Motor neuron (in vitro differentiated cells): ENCODE measurements around the gene WDR19. TPM values are rescaled to one million over a fixed set of nuclear protein-coding genes. Genes with fewer than 3 reads are reported as not detected.
"Not testable (repeated sequence)": the region's sequence is repeated elsewhere in the genome, so short reads cannot be mapped to it uniquely, and the experiment has no call there.

Experiments
- ATAC-seq, 8 experiments: fragments of 200-7000 bp; cut with Tn5 transposase; replicated peaks in 6 of 8; 2 replicates each; pipeline ENCODE4 v1.8.0; 2021; ENCODE audit warnings: mild to moderate bottlenecking in 8 of 8, moderate library complexity in 8 of 8
- H3K27ac ChIP-seq, 2 donors: fragments of 250-450 bp; sonication (Bioruptor Pico); 2 replicates each; pipeline ENCODE4 v1.9.0; 2021; ENCODE audit warnings: antibody characterized with exemption in 2 of 2, mild to moderate bottlenecking in 2 of 2, moderate library complexity in 1 of 2
- H3K4me1 ChIP-seq, 2 donors: fragments of 250-450 bp; sonication (Bioruptor Pico); replicated peaks in 1 of 2; 2 replicates each; pipeline ENCODE4 v1.6.1; 2021; ENCODE audit warnings: antibody characterized with exemption in 2 of 2, mild to moderate bottlenecking in 2 of 2, moderate library complexity in 1 of 2
- H3K4me3 ChIP-seq, 5 donors: fragments of 250-450 bp; sonication (Bioruptor Pico); 2 replicates each; pipeline ENCODE4 v1.9.0; 2021; ENCODE audit warnings: antibody characterized with exemption in 5 of 5, mild to moderate bottlenecking in 5 of 5, moderate library complexity in 4 of 5
- WGBS, 10 experiments: fragments of 450-650 bp; shearing (Covaris generic); methylation state at CpG; one replicate each; pipeline ENCODE4 v1.0.0; 2022; 5-methylcytosine and 5-hydroxymethylcytosine counted together
- in situ Hi-C, 9 experiments: fragments of 400-800 bp; cut with MboI; loops; one replicate each; pipeline ENCODE4 v1.15.0; 2021; ENCODE audit warnings: low sequenced_read_pairs in 9 of 9, low pct_unique_long_range_greater_than_20kb in 2 of 9; ENCODE audit not compliant: unreplicated experiment in 9 of 9
- total RNA-seq, 8 experiments: library from RNA; unstranded; fragments of 300-600 nt; gene quantifications; 2 replicates each; pipeline versions ENCODE4 v1.2.3 to v1.2.4, GENCODE V29; 2022

The WDR19 gene
- total RNA-seq, 8 experiments from 2014 or later: 22.9 to 64.2 (median 33.8) TPM

- 78 to 100% (median 92%) methylated on average over 1 to 2 of the region's 2 CpGs for WGBS, 10 experiments
- no peak overlapping the region for H3K4me3 ChIP-seq
- no peak for ATAC-seq
- in situ Hi-C loops: no loop called here
- H3K27ac ChIP-seq: no peak overlapping the region
- no peaks in the 10 kb centered on the region for H3K4me1 ChIP-seq
Observed at GRCh38 chr4:39235696-39236095, 53.4 kb downstream of the WDR19 start.

DNA sequence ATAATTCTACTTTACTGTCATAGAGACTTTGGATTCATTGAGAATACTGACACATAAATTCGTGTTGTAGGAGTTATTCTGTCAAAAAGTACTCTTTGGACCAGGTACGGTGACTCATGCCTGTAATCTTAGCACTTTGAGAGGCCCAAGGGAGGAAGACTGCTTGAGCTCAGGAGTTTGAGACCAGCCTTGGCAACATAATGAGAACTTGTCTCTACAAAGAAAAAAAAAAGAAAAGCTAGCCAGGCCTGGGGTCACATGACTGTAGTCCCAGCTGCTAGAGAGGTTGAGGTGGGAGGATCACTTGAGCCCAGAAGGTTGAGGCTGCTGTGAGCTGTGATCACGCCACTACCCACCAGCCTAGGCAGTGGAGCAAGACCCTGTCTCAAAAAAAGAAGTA is 54.9 kb downstream of the WDR19 start:
- ATAC-seq: peak in 1 of 8 experiments; percentile 36

DNA sequence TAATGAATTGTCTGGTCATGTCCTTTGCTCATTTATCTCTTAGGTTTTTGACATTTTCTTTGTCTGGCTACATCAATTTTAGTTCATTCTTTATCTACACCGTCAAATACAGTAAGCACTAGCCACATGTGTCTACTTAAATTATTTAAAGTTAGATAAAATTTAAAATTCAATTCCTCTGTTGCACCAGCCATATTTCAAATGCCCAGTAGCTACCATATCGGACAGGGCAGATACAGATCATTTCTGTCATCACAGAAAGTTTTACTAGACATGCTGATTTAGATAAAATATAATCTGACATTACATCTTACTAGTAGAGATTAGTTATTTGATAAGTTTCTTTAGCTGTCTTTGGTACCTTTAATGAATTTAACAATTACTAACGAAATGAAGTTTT is 61.1 kb downstream of the WDR19 start:
- 83 to 100% (median 92%) methylated on average over 1 to 3 of the region's 3 CpGs for WGBS, 10 experiments
- in situ Hi-C loops: no loop called here
- no peak overlapping the region for H3K4me3 ChIP-seq

More for the DNA sequence above, 54.9 kb downstream of the WDR19 start:
- H3K4me3 ChIP-seq: no peak overlapping the region
- WGBS, 10 experiments: 33 to 94% (median 76%) methylated on average over 1 to 3 of the region's 3 CpGs; no CpG with 5 or more reads in 2 of the 10 experiments
- no peaks in the 10 kb centered on the region for H3K4me1 ChIP-seq
- no peak overlapping the region for H3K27ac ChIP-seq
- in situ Hi-C loops: no loop called here

DNA sequence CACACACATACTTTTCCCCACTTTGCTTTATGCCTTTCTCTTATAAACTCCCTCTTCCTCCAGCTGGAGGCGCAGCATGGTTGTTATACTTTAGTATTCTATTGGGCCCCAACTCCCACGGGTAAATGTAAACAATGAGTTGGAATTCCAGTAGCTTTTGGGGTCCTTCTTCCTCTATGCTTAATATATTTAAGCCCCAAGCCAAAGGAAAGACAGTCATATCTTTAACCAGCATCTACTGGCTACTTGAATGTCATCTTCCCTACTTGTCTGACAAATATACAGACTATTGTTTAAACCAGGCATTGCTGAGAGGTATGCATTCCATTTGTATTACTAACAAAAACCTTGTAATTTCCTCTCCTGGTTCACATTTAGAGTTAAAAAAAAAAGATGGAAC is 72.9 kb downstream of the WDR19 start:
- ATAC-seq: peak in 1 of 8 experiments; percentile 23
- no peak overlapping the region for H3K27ac ChIP-seq
- no peaks in the 10 kb centered on the region for H3K4me1 ChIP-seq
- WGBS, 10 experiments: 0 to 68% (median 50%) methylated on average over 1 to 2 of the region's 2 CpGs; no CpG with 5 or more reads in 2 of the 10 experiments
- in situ Hi-C loops: no loop called here
- H3K4me3 ChIP-seq: no peak overlapping the region

More for the DNA sequence above, 61.1 kb downstream of the WDR19 start:
- ATAC-seq: no peak
- no peak overlapping the region for H3K27ac ChIP-seq
- no peaks in the 10 kb centered on the region for H3K4me1 ChIP-seq

- H3K4me1 ChIP-seq: no peaks in the 10 kb centered on the region
- no peak overlapping the region for H3K27ac ChIP-seq
- WGBS, 10 experiments: 31 to 100% (median 81%) methylated on average over 1 to 5 of the region's 5 CpGs; no CpG with 5 or more reads in 1 of the 10 experiments
- ATAC-seq: no peak
- H3K4me3 ChIP-seq: no peak overlapping the region
- in situ Hi-C loops: no loop called here
Observed at GRCh38 chr4:39255871-39256270, 73.5 kb downstream of the WDR19 start.

- in situ Hi-C loops: no loop called here
- ATAC-seq: no peak
- WGBS, 10 experiments: 60 to 100% (median 80%) methylated on average over 1 to 2 of the region's 2 CpGs; no CpG with 5 or more reads in 6 of the 10 experiments
Observed at GRCh38 chr4:39256436-39256835, 74.1 kb downstream of the WDR19 start.

DNA sequence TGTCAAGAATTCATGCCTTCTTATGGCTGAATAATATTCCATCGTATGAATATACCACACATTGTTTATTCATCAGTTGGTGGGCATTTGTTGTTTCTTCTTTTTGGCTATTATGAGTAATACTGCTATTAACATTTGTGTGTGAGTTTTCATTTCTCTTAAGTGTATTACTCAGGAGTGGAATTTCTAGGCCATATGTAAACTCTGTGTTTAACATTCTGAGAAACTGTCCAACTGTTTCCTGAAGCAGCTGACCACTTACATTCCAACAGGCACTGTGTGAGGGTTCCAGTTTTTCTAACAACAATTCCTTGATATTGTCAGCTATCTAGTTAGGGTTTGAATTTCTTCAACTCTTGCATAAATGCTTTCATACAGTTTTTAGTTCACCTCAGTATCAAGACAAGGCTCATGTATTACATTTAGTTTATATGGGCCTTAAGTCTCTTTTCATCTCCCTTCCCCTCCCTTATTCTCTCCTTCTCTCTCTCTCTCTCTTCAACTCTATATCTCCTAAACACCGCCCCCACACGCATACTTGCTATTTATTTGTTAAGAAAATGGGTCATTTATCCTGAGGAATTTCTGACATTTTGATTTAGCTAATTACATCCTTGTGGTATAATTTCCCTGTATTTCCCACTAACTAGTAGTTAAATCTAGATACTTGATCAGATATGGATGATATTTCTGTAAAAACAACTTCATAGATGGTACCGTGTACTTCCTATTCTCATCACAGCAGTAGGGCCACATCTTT is 77.4 kb downstream of the WDR19 start:
- Histone ChIP-seq H3K27ac (no peak overlapping the region), H3K4me3 (no peak overlapping the region), H3K4me1 (no peaks in the 10 kb centered on the region)
- in situ Hi-C loops: no loop called here
- peak in 2 of 8 experiments; percentile 92 to 95 for ATAC-seq
- WGBS, 10 experiments: 77 to 100% (median 97%) methylated on average over 1 to 4 of the region's 4 CpGs

More at GRCh38 chr4:39256436-39256835, 74.1 kb downstream of the WDR19 start:
- no peak overlapping the region for H3K27ac ChIP-seq
- no peak overlapping the region for H3K4me3 ChIP-seq
- H3K4me1 ChIP-seq: no peaks in the 10 kb centered on the region

- no peak overlapping the region for H3K4me3 ChIP-seq
- H3K27ac ChIP-seq: no peak overlapping the region
- in situ Hi-C loops: no loop called here
- no peaks in the 10 kb centered on the region for H3K4me1 ChIP-seq
- 75 to 100% (median 100%) methylated on average over 1 of the region's 2 CpGs; no CpG with 5 or more reads in 7 of the 10 experiments for WGBS, 10 experiments
- ATAC-seq: no peak
Observed at GRCh38 chr4:39263895-39264294, 81.6 kb downstream of the WDR19 start.

GRCh38 chr4:39274503-39274902 is 92.2 kb downstream of the WDR19 start:
- 83 to 100% (median 100%) methylated on average over 1 to 4 of the region's 4 CpGs; no CpG with 5 or more reads in 1 of the 10 experiments for WGBS, 10 experiments

DNA sequence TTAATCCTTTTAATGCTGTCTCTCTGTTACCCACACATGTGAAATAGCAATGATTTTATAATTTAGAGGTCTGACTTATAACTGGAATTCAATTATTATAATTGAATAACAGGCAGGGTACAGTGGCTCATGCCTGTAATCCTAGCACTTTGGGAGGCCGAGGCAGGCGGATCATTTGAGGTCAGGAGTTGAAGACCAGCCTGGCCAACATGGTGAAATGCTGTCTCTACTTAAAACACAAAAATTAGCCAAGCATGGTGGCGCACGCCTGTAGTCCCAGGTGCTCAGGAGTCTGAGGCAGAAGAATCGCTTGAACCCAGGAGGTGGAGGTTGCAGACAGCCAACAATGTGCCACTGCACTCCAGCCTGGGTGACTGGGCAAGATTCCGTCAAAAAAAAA is 95.3 kb downstream of the WDR19 start:
- ATAC-seq, in situ Hi-C loops: not testable (repeated sequence)
- 71 to 100% (median 93%) methylated on average over 1 to 5 of the region's 6 CpGs; no CpG with 5 or more reads in 3 of the 10 experiments for WGBS, 10 experiments

More at GRCh38 chr4:39274503-39274902, 92.2 kb downstream of the WDR19 start:
- in situ Hi-C loops: no loop called here
- Histone ChIP-seq H3K4me3 (no peak overlapping the region), H3K4me1 (no peaks in the 10 kb centered on the region), H3K27ac (no peak overlapping the region)
- no peak for ATAC-seq

GRCh38 chr4:39278476-39278875 is 96.1 kb downstream of the WDR19 start:
- ATAC-seq: no peak
- 91 to 100% (median 98%) methylated on average over 1 to 8 of the region's 9 CpGs; no CpG with 5 or more reads in 2 of the 10 experiments for WGBS, 10 experiments
- Histone ChIP-seq H3K27ac (no peak overlapping the region), H3K4me3 (no peak overlapping the region), H3K4me1 (no peaks in the 10 kb centered on the region)
- in situ Hi-C loops: no loop called here

More for the DNA sequence above, 95.3 kb downstream of the WDR19 start:
- not testable (repeated sequence) for H3K4me1 ChIP-seq, H3K4me3 ChIP-seq, H3K27ac ChIP-seq

DNA sequence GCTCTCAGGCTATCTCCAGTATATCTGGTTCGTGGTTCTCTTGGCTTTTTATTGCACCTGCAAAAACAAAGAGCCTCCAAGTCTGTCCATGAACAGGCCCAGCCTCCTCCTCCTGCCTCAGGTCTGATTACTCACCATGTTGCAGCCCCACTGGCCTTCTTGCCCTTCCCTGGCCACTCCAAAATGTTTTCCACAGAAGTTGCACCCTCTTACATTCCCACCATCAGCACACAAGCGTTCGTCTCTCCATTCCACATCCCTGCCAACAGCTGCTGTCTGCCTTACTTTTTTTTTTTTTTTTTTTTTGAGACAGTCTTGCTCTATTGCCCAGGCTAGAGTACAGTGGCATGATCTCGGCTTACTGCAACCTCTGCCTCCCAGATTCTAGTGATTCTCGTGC is 97.1 kb downstream of the WDR19 start:
- no peak overlapping the region for H3K4me3 ChIP-seq
- in situ Hi-C loops: no loop called here
- H3K27ac ChIP-seq: no peak overlapping the region
- H3K4me1 ChIP-seq: no peaks in the 10 kb centered on the region
- no peak for ATAC-seq
- 70 to 100% (median 92%) methylated on average over 1 to 5 of the region's 5 CpGs for WGBS, 10 experiments

GRCh38 chr4:39280770-39281169 is 98.4 kb downstream of the WDR19 start:
- 83 to 100% (median 100%) methylated on average over 1 to 2 of the region's 2 CpGs; no CpG with 5 or more reads in 2 of the 10 experiments for WGBS, 10 experiments
- Histone ChIP-seq H3K4me3 (no peak overlapping the region), H3K4me1 (no peaks in the 10 kb centered on the region), H3K27ac (no peak overlapping the region)
- no peak for ATAC-seq
- in situ Hi-C loops: no loop called here
